Breast epithelium (tissue), 3 donors: ENCODE data around the gene FGA.

ENCODE experiments used
- POLR2A ChIP-seq: fragments of 450-650 bp; IDR thresholded peaks from one replicate; pipeline ENCODE4 v1.6.1; 2016; ENCODE audit warnings: antibody characterized with exemption, mild to moderate bottlenecking, moderate library complexity
- POLR2AphosphoS5 ChIP-seq, 3 donors: sonication (generic); formaldehyde crosslinking; IDR thresholded peaks; one replicate each; pipeline ENCODE4 v1.6.1; 2017; ENCODE audit warnings: antibody characterized with exemption in 3 of 3
- TF ChIP-seq, protein P1 (sequence below), 3 donors: fragments of 450-650 bp; IDR thresholded peaks; one replicate each; pipeline ENCODE4 v1.5.1; 2016 to 2017; ENCODE audit warnings: antibody characterized with exemption in 3 of 3, mild to moderate bottlenecking in 3 of 3, moderate library complexity in 3 of 3

DNA sequence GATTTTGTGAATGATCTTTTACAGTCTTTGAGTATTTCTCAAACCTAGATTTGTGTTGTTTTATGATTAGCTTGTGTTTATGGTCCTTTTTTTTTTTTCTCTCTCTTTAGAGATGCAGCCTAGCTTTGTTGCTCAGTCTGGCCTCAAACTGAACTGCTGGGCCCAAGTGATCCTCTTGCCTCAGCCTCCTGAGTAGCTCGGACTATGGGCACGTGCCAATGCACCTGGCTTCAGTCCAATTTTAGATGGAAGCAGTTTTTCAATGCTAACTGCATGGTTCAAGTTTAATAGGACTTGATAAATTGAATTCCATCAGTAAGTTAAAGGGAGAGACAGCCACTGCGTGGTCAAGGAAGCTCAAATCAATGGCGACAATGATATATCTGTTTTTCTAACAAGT lies 25.7 kb upstream of the FGA start:
- TF ChIP-seq, protein P1, sequence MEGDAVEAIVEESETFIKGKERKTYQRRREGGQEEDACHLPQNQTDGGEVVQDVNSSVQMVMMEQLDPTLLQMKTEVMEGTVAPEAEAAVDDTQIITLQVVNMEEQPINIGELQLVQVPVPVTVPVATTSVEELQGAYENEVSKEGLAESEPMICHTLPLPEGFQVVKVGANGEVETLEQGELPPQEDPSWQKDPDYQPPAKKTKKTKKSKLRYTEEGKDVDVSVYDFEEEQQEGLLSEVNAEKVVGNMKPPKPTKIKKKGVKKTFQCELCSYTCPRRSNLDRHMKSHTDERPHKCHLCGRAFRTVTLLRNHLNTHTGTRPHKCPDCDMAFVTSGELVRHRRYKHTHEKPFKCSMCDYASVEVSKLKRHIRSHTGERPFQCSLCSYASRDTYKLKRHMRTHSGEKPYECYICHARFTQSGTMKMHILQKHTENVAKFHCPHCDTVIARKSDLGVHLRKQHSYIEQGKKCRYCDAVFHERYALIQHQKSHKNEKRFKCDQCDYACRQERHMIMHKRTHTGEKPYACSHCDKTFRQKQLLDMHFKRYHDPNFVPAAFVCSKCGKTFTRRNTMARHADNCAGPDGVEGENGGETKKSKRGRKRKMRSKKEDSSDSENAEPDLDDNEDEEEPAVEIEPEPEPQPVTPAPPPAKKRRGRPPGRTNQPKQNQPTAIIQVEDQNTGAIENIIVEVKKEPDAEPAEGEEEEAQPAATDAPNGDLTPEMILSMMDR (IDR thresholded peaks at IDR 0.05): no peak
- TF ChIP-seq POLR2A (no peak), POLR2AphosphoS5 (IDR thresholded peaks at IDR 0.05) (no peak)
